Stimulated activated CD8-positive, alpha-beta memory T cell treated with anti-CD3 and anti-CD28 coated beads, Interleukin-15, amount 100 ng/mL, for 24 hours (primary cell): ENCODE data around the gene PGRMC2.
"Not testable (repeated sequence)": the region's sequence is repeated elsewhere in the genome, so short reads cannot be mapped to it uniquely, and the experiment has no call there.

Experiments
- DNase-seq: peaks from one replicate; pipeline ENCODE4 v3.0.0-alpha.2; 2020; ENCODE audit warnings: low read depth

Gene PGRMC2

DNA sequence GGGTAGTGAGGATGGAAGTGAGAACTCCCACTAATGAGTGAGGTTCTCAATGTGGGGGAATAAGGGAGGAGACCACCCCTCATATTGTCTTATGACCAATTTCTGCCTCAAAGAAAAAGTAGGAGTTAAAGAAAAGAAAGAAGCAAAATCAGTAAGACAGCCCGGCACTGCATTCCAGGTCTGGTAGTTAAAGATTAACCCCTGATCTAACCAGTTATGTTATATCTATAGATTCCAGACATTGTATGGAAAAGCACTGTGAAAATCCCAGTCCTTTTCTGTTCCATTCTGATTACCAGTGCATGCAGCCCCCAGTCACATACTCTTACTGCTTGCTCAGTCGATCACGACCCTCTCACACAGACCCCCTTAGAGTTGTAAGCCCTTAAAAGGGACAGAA, 20.4 kb downstream of the PGRMC2 start:
- DNase-seq, result not testable (repeated sequence)

GRCh38 chr4:128265550-128265949, 22.1 kb downstream of the PGRMC2 start:
- not testable (repeated sequence) for DNase-seq

DNA sequence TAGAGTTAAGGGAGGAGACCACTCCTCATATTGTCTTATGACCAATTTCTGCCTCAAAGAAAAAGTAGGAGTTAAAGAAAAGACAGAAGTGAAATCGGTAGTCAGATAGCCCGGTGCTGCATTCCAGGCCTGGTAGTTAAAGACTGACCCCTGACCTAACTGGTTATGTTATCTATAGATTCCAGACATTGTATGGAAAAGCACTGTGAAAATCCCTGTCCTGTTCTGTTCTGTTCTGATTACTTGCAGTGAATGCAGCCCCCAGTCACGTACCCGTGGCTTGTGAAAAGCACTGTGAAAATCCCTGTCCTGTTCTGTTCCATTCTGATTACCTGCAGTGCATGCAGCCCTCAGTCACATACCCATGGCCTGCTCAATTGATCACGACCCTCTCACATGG, 27.7 kb downstream of the PGRMC2 start:
- DNase-seq, result not testable (repeated sequence)

- not testable (repeated sequence) for DNase-seq
Observed at GRCh38 chr4:128258166-128258565, 29.4 kb downstream of the PGRMC2 start.

DNA sequence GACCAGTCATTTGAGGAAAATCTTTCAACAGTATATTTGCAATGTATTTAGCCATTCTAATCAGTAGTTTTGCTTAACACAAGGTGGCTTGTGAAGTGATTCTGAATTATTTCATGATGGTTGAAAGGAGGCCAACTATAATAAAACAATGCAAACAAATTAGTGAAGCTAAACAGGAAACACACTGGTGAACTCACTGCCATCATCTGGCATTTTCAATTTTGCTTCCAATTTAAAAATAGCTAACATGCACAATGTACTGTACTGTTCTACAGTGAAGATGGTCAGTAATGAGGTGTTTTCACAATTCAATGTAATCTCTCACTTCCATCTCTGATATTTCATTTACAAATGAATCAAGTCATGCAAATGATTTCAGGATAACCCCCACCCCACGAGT, 31.1 kb downstream of the PGRMC2 start:
- DNase-seq, result no peak

GRCh38 chr4:128255906-128256305, 31.7 kb downstream of the PGRMC2 start:
- no peak for DNase-seq

DNA sequence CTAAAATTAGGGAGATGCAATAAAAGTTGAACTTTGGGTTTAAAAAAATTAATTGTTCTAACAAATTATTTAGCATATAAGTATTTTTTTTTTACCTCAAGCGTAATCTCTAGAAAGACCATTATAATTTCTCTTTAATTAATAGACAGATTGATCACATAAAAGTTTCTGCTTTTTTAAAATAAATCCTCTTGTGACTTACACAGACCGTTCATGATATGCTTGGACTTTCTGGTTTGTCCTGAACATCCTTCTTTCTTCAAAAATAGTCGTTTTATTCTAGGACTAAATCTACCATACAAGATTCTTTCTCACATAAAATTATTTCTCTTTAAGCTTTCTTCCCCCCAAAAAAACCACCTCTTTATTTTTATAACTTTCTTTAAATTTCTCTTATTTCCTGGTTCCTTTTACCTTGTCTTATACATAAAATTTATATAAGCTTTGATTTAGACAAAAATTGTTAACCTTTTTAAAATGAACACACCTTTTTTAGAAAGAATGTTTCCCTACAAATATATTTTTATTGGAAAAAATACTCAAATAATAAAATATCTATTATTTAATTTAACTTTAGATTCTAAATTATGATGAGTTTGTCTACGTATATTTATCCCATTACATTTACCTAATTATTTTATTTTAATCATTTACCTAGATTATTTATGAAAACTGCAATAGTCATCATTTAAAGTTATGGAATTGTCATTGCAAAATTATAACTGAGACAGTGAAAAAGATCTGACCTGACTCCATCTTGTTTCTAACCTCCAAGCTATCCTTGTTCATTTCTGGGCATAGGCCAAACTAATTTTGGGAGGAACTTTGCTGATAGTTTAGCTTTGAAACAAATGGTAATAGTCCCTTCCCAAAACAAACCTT, 37.6 kb downstream of the PGRMC2 start:
- no peak for DNase-seq

GRCh38 chr4:128247906-128248305, 39.7 kb downstream of the PGRMC2 start:
- no peak for DNase-seq

- DNase-seq, result not testable (repeated sequence)
Observed at GRCh38 chr4:128245391-128245790, 42.2 kb downstream of the PGRMC2 start.

- DNase-seq, result no peak
Observed at GRCh38 chr4:128244379-128244778, 43.2 kb downstream of the PGRMC2 start.

- no peak for DNase-seq
Observed at GRCh38 chr4:128242601-128243000, 45.0 kb downstream of the PGRMC2 start.

DNA sequence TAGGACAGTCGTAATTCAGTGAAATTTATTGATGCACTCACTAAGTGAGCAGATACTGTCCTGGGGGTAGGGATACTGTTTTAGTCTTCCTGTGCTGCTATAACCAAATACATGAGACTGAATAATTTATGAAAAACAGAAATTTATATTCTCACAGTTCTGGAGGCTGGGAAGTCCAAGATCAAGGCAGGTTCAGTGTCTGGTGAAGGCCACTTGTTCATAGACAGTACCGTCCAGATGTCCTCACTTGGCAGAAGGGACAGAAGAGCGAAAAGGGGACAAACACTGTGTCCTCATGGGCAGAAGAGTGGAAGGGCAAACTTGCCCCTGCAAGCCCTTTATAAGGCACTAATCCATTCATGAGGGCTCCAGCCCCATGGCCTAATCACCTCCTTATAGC, 45.6 kb downstream of the PGRMC2 start:
- DNase-seq, result no peak

GRCh38 chr4:128241425-128241913, 46.1 kb downstream of the PGRMC2 start:
- DNase-seq, result no peak

GRCh38 chr4:128241019-128241418, 46.6 kb downstream of the PGRMC2 start:
- DNase-seq, result no peak

GRCh38 chr4:128234836-128235235, 52.8 kb downstream of the PGRMC2 start:
- DNase-seq, result no peak

- no peak for DNase-seq
Observed at GRCh38 chr4:128232719-128233118, 54.9 kb downstream of the PGRMC2 start.

DNA sequence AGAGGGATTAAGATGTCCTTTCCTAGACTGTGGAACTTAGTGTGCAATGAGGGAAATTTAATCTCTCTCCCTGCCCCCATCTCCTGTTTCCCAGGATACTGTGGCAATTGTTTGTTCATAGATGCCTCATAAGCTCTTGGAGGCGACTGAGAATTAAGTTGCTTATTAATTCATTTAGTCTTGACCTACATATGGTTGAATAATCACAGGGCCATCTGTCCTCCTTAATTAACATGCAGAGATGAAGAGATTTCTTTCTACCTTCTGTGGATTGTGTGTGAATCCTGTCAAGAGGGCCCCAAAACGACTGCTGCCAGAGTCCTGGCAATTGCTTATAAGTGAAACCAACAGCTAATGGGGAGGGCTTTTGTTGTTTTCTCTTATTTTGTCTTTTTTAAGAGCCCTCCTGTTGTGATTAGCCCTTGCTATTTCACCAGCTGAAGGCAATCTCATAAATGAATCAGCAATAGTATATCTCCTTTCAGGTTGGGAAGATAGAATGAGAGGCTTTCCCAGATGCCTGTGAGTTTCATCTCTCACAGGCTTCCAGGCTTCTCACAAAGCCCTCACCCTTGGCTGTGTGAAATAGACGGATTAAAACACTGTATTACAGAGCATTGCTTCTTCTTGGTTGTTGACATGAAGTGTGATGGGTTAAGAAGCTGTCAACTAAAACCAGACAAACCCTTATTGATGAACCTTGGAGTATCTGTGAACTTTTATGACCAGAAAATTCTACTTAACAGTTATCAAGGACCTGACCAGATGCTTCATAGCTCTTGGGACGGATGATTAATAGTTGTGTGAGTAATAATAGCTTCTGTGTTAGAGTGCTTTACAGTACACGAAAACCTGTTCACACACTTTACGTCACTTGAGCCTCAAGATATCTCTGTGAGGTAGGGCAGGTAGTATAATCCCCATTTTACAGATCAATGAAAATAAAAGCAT, 58.5 kb downstream of the PGRMC2 start:
- no peak for DNase-seq

DNA sequence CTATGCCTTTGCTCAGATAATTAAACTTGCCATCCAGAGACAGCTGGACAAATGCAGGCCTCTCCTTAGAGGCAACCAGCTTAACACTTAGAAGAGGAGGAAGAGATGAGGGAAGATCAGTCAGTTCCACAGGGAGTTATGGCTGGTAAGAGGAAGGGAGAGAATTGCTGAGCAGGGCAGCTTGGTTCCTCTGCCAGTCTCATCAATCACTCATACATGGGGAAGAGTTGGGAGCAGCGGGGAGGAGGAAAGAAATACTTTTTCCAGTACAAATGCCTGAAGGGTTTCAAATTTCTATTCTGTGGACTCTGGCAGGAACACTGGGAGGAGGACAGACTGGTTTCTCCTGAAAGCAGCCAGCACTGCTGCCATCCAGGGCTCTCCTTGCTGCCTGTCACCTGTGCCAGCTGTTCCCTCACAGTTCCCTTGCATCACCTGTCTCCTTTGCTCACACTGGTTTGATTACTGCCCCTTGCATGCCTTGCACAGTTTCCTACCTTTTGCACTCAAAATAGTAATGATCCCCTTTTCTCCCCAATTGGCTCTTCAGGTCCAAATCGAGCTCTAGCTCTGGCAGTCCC, 59.5 kb downstream of the PGRMC2 start:
- no peak for DNase-seq

DNA sequence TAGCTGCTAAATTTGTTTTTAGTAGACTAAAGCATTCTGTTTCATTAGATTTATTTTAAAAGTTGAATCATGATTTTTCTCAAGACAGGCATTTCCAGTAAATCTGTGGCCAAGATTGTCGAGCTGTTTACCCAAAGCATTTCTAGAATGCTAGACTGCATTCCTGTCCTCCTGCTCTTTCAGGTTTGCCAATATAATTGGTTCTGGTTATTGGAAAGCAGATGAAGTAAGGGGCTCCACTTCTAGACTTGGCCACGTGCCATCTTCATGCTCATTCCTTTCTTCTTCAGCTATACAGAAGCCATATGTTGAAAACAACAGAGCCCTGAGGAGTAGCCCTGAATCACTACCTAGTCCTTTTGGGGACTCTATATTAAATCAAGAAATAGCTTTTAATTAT, 62.5 kb downstream of the PGRMC2 start:
- DNase-seq, result no peak

GRCh38 chr4:128221586-128221985, 66.0 kb downstream of the PGRMC2 start:
- DNase-seq, result no peak

GRCh38 chr4:128220286-128221235, 67.1 kb downstream of the PGRMC2 start:
- DNase-seq, result no peak
